CD14-positive monocyte (primary cell): ENCODE data around the gene MLF2. TPM values are rescaled to one million over a fixed set of nuclear protein-coding genes. Genes with fewer than 3 reads are reported as not detected.

Experiments
- DNase-seq, 3 donors: peaks; one replicate each; pipeline ENCODE4 v3.0.0-alpha.2; 2011 to 2022
- H2AFZ ChIP-seq: 2 replicates; pipeline ENCODE4 v1.6.0; 2012; ENCODE audit warnings: mild to moderate bottlenecking, low read depth, low read length, inconsistent platforms; ENCODE audit not compliant: insufficient read depth, poor library complexity, severe bottlenecking
- H3K27ac ChIP-seq, 2 donors: 1 replicate in 1 of 2; 2 replicates in 1 of 2; pipeline ENCODE4 v1.5.1; 2012 to 2013; ENCODE audit warnings: low read length in 2 of 2, control low read depth in 1 of 2, inconsistent platforms in 1 of 2, low read depth in 1 of 2, mild to moderate bottlenecking in 1 of 2
- H3K27me3 ChIP-seq, 2 donors: one replicate each; pipeline versions ENCODE4 v1.6.0 to v1.6.1; 2011 to 2013; ENCODE audit warnings: low read length in 2 of 2; ENCODE audit not compliant: control insufficient read depth in 2 of 2, insufficient read depth in 2 of 2
- H3K36me3 ChIP-seq, 2 donors: replicated peaks in 1 of 2; 1 replicate in 1 of 2; 2 replicates in 1 of 2; pipeline versions ENCODE4 v1.5.1 to v1.6.1; 2012 to 2013; ENCODE audit warnings: low read length in 2 of 2, control low read depth in 1 of 2, inconsistent platforms in 1 of 2, mild to moderate bottlenecking in 1 of 2; ENCODE audit not compliant: insufficient read depth in 2 of 2, control insufficient read depth in 1 of 2
- H3K4me1 ChIP-seq, 2 donors: 1 replicate in 1 of 2; 2 replicates in 1 of 2; pipeline versions ENCODE4 v1.5.1 to v1.6.1; 2012 to 2013; ENCODE audit warnings: low read length in 2 of 2, control low read depth in 1 of 2, inconsistent platforms in 1 of 2, mild to moderate bottlenecking in 1 of 2, moderate library complexity in 1 of 2; ENCODE audit not compliant: insufficient read depth in 2 of 2, control insufficient read depth in 1 of 2
- H3K4me2 ChIP-seq: replicated peaks from 2 replicates; pipeline ENCODE3; 2012; ENCODE audit warnings: low read length, moderate library complexity, mild to moderate bottlenecking; ENCODE audit not compliant: poor library complexity, severe bottlenecking; ENCODE audit errors: extremely low read depth
- H3K4me3 ChIP-seq, 3 experiments: fragments of 200-600 bp in 1 of 3; sonication (generic) in 1 of 3; replicated peaks in 1 of 3; 1 replicate in 2 of 3; 2 replicates in 1 of 3; pipeline ENCODE4 v1.5.1; 2011 to 2013; ENCODE audit warnings: low read length in 3 of 3, mild to moderate bottlenecking in 3 of 3, control low read depth in 2 of 3, low read depth in 2 of 3, inconsistent platforms in 1 of 3, moderate library complexity in 1 of 3
- H3K79me2 ChIP-seq: 2 replicates; pipeline ENCODE4 v1.6.0; 2012; ENCODE audit warnings: mild to moderate bottlenecking, control low read depth, inconsistent platforms, low read length, moderate library complexity; ENCODE audit not compliant: insufficient read depth
- H3K9ac ChIP-seq: 2 replicates; pipeline ENCODE4 v1.6.0; 2017; ENCODE audit warnings: low read length, mild to moderate bottlenecking; ENCODE audit not compliant: insufficient read depth, poor library complexity, severe bottlenecking
- H3K9me3 ChIP-seq, 2 donors: replicated peaks in 1 of 2; 1 replicate in 1 of 2; 2 replicates in 1 of 2; pipeline versions ENCODE4 v1.5.1 to v1.6.1; 2012 to 2013; ENCODE audit warnings: low read length in 2 of 2, control low read depth in 1 of 2; ENCODE audit not compliant: control insufficient read depth in 1 of 2, insufficient read depth in 1 of 2
- H4K20me1 ChIP-seq: 2 replicates; pipeline ENCODE4 v1.6.0; 2012; ENCODE audit warnings: mild to moderate bottlenecking, low read length, control low read depth, moderate library complexity; ENCODE audit not compliant: insufficient read depth
- H3K27ac Mint-ChIP-seq, 7 donors: one replicate each; pipeline ENCODE4 v1.8.0; 2020; ENCODE audit warnings: mild to moderate bottlenecking in 7 of 7, mixed read lengths in 7 of 7, moderate library complexity in 6 of 7, inconsistent platforms in 2 of 7
- H3K27me3 Mint-ChIP-seq, 3 donors: one replicate each; pipeline ENCODE4 v1.8.0; 2021 to 2022; ENCODE audit warnings: low read depth in 3 of 3, mild to moderate bottlenecking in 3 of 3, mixed read lengths in 3 of 3, moderate library complexity in 3 of 3, inconsistent platforms in 1 of 3
- H3K36me3 Mint-ChIP-seq, 2 donors: one replicate each; pipeline ENCODE4 v1.8.0; 2020; ENCODE audit warnings: mixed read lengths in 2 of 2, inconsistent platforms in 1 of 2, mild to moderate bottlenecking in 1 of 2
- H3K4me1 Mint-ChIP-seq: one replicate; pipeline ENCODE4 v1.8.0; 2020; ENCODE audit warnings: mild to moderate bottlenecking, mixed read lengths
- H3K4me3 Mint-ChIP-seq, 2 donors: one replicate each; pipeline ENCODE4 v1.8.0; 2020; ENCODE audit warnings: mild to moderate bottlenecking in 2 of 2, mixed read lengths in 2 of 2, moderate library complexity in 1 of 2
- H3K9me3 Mint-ChIP-seq, 7 donors: one replicate each; pipeline ENCODE4 v1.8.0; 2020 to 2022; ENCODE audit warnings: mixed read lengths in 7 of 7, mild to moderate bottlenecking in 6 of 7, moderate library complexity in 6 of 7, inconsistent platforms in 2 of 7
- WGBS: methylation state at CpG from one replicate; pipeline ENCODE4 v1.1.5; 2013; ENCODE audit warnings: missing lambda C conversion rate; ENCODE audit not compliant: insufficient coverage; 5-methylcytosine and 5-hydroxymethylcytosine counted together
- intact Hi-C, 2 donors: fragments of 100-400 bp; cut with micrococcal nuclease; formaldehyde crosslinking; loops; one replicate each; pipeline versions ENCODE4 v1.15.0 to v1.15.1; 2023
- polyA plus RNA-seq, 3 donors: library from polyadenylated mRNA; depleted of rRNA in 1 of 3; unstranded in 2 of 3; stranded (reverse) in 1 of 3; fragments of 300-500 nt in 2 of 3; fragments of >200 nt in 1 of 3; fragmentation: Illumina TruSeq in 2 of 3; gene quantifications; 1 replicate in 2 of 3; 2 replicates in 1 of 3; pipeline ENCODE4 v1.2.3, GENCODE V29; 2012 to 2021
- TF ChIP-seq, protein P1 (sequence below): fragments of 200-600 bp; IDR thresholded peaks from one replicate; pipeline ENCODE4 v1.8.0; 2022; ENCODE audit warnings: antibody characterized with exemption, mild to moderate bottlenecking

The MLF2 gene
- polyA plus RNA-seq, 3 donors, result 113 to 211 (median 140) TPM

DNA sequence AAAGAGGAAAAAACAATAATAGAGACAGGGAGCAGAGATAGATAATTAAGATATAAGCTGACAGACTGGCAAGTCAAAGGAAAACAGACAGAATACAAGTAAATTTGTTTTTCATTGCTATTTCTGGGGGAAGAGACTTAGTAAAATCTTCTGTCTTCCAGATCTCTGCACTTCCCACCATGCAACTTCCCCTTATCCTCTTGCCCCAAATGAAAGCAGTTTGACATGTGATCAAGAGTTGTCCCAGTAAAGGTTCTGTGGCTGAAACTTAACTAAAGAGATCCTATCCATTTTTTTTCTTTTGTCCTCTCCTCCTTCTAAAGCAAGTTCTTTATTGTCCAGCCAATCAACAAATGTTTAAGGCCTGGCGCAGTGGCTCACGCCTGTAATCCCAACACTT, 1.5 kb upstream of the MLF2 start:
- Histone ChIP-seq H3K27ac (peak overlapping the region in 1 of 2 donors; percentile 97), H3K36me3 (peaks cover 22 to 26% of the 10 kb centered on the region in 2 donors), H3K4me1 (peaks cover 29 to 32% of the 10 kb centered on the region in 2 donors), H4K20me1 (no peaks in the 10 kb centered on the region), H3K4me2 (peak overlapping the region; percentile 99), H2AFZ (no peak overlapping the region), H3K4me3 (peak overlapping the region in 1 of 3 experiments; percentile 97), H3K9me3 (no peaks in the 10 kb centered on the region), H3K79me2 (peaks cover 18% of the 10 kb centered on the region), H3K9ac (no peak overlapping the region), H3K27me3 (no peaks in the 10 kb centered on the region)
- H3K4me3 Mint-ChIP-seq, result peak overlapping the region in 1 of 2 donors; percentile 11
- no peaks in the 10 kb centered on the region for H3K9me3 Mint-ChIP-seq
- peaks cover 25 to 26% of the 10 kb centered on the region in 2 donors for H3K36me3 Mint-ChIP-seq
- TF ChIP-seq, protein P1, sequence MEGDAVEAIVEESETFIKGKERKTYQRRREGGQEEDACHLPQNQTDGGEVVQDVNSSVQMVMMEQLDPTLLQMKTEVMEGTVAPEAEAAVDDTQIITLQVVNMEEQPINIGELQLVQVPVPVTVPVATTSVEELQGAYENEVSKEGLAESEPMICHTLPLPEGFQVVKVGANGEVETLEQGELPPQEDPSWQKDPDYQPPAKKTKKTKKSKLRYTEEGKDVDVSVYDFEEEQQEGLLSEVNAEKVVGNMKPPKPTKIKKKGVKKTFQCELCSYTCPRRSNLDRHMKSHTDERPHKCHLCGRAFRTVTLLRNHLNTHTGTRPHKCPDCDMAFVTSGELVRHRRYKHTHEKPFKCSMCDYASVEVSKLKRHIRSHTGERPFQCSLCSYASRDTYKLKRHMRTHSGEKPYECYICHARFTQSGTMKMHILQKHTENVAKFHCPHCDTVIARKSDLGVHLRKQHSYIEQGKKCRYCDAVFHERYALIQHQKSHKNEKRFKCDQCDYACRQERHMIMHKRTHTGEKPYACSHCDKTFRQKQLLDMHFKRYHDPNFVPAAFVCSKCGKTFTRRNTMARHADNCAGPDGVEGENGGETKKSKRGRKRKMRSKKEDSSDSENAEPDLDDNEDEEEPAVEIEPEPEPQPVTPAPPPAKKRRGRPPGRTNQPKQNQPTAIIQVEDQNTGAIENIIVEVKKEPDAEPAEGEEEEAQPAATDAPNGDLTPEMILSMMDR, result no peak
- H3K27me3 Mint-ChIP-seq, result peaks cover 4 to 6% (median 4%) of the 10 kb centered on the region in 3 donors
- WGBS, result 100% methylated on average over 2 of the region's 2 CpGs
- DNase-seq, result peak; percentile 18 to 51 (median 27)
- peak overlapping the region; percentile 21 to 100 (median 85) for H3K27ac Mint-ChIP-seq
- intact Hi-C loops, result loop anchor here (1.0 to 5.0 kb wide), 3 partner anchors 38 to 71 kb away; no protein-coding TSS in a partner anchor
- H3K4me1 Mint-ChIP-seq, result peaks cover 35% of the 10 kb centered on the region

DNA sequence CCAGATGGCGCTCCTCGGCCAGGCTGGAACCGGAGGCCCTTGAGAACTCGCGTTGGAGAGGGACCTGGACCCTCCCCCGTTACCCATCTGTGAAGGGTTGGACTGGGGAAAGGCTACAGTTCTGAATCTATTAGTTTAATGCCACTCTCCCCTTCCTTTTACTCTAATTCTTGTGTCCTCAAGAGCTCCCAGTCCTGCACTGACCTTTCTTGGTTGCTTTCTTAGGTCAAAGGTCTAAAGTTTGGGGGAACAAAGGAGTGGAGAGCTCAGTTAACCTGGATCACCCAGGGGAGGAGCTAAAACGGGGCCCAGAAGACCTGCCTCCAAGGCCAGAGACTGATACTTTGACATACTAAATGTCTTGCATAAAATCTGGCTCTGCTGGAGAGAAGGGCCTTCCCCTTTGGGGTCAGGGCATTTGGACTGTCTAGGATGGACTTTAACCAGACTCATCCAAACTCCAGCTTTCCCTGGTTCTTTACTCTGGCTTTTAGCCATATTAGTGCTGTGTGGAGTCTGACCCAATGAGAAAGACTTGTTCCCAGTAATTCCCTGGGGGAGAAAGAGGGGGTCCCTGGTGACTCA, 923 bp upstream of the MLF2 start:
- TF ChIP-seq, protein P1, result peak; percentile 95
- Histone ChIP-seq H3K9ac (no peak overlapping the region), H3K27ac (peak overlapping the region; percentile 97 to 98), H3K4me2 (peak overlapping the region; percentile 99), H3K4me1 (peaks cover 29 to 31% of the 10 kb centered on the region in 2 donors), H3K27me3 (no peaks in the 10 kb centered on the region), H3K79me2 (peaks cover 18% of the 10 kb centered on the region), H3K9me3 (no peaks in the 10 kb centered on the region), H3K36me3 (peaks cover 27 to 32% of the 10 kb centered on the region in 2 donors), H2AFZ (peak overlapping the region; percentile 45), H3K4me3 (peak overlapping the region in 1 of 3 experiments; percentile 97), H4K20me1 (no peaks in the 10 kb centered on the region)
- H3K27ac Mint-ChIP-seq, result peak overlapping the region; percentile 84 to 100 (median 99)
- H3K4me3 Mint-ChIP-seq, result peak overlapping the region; percentile 91 to 95
- no peak for DNase-seq
- intact Hi-C loops, result loop anchor here (1.0 to 5.0 kb wide), 3 partner anchors 38 to 71 kb away; no protein-coding TSS in a partner anchor
- H3K36me3 Mint-ChIP-seq, result peaks cover 30 to 32% of the 10 kb centered on the region in 2 donors
- WGBS, result 33% methylated on average over 1 of the region's 7 CpGs
- H3K27me3 Mint-ChIP-seq, result peaks cover 4% of the 10 kb centered on the region in 3 donors
- H3K9me3 Mint-ChIP-seq, result no peaks in the 10 kb centered on the region
- peaks cover 35% of the 10 kb centered on the region for H3K4me1 Mint-ChIP-seq
